ENCODE results near the gene SULT4A1.

DNA sequence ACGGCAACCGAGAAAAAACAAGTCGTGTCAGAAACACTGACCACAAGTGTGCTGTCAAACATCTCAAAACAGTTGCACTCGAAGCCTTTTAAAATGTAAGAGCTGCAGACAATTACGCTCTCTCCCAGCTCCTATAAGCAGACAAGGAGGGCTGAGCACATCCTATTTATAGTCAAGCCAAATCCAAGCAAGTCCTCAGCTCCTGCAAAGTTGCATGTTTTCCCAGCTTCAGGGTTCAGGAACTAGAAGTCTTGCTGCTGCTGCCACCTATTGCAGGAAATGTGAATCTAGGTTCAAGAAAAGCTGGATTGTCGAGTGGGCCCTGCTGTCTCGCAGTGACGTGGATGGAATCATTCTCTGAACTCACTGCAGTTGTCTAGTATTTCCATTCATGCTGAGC, 65.7 kb downstream of the SULT4A1 start:
- TF ChIP-seq POLR2AphosphoS5 (IDR thresholded peaks at IDR 0.05; ENCODE audit: borderline replicate concordance, low read depth, low read length) (no peak), EZH2 (IDR thresholded peaks at IDR 0.05) (no peak), FOXP2 (optimal IDR thresholded peaks at IDR 0.05; ENCODE audit: control extremely low read depth, extremely low read length, insufficient read depth) (no peak)

Measured in SK-N-MC (cell line).